Activated T-helper 1 cell treated with Interleukin-2 at 50 U/mL for 16 hours (primary cell): ENCODE measurements around the gene PFKFB4.

Experiments
- DNase-seq: peaks from one replicate; pipeline ENCODE4 v3.0.0-alpha.2; 2020; ENCODE audit warnings: low read depth

PFKFB4 gene

DNA sequence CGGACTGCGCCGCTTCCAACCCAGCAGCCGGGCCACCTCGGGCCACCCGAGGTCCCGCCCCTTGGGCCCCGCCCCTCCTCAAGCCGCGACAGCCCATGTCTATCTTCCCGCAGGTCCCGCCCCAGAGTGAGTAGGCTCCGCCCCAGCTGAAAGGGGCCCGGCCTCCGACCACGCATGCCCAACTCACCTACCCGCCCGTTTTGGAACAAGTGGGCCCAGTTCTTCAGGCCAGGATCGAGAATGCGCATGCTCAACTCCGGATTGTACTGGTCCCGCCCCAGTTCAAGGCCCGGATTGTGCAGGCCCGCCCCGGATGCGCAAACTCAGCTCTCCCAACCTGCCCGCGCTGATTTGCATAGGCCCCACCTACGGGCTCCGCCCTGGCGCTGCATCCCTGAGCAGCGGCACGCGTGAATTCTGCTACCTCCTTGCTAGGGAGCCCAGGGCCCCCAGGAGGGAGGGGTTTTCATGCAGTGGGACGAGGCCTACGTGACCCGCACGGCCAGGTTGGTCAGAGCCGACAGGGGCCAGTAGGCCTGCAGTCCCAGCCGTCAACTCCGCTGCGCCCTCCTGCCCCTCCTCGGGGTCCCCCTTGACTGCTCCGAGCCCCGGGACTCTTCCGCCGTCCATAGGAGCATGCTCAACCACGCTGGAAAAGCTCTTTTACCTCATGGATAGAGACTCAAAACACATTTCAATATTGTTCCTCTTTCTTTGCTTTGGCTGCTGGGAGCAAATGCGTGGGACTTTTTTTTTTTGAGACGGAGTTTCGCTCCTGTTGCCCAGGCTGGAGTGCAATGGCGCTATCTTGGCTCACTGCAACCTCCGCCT, at the start of gene PFKFB4:
TSS of gene PFKFB4 (minus strand) at position 8 of the 831 bp plus-strand sequence. CDS start 26 bp downstream, outside the sequence.
- DNase-seq: peak; percentile 97

DNA sequence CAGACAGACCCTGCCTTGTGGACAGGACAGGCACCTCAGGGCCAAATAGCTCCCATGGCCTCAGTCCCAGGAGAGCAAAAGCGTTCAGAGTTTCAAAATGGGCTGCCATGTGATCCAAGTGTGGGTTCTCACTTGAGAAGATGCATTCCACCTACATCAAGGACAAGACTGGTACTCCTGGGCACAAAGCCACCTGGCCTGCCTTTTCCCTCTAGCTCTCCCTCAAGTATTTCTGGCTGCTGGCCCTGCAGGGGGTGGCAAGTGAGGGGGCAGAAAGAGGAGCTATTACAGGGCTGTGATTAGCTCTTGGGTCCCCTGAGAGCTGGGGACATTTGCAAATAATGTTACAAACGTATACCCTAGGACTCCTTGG, 45.0 kb upstream of the PFKFB4 start:
- DNase-seq: no peak

DNA sequence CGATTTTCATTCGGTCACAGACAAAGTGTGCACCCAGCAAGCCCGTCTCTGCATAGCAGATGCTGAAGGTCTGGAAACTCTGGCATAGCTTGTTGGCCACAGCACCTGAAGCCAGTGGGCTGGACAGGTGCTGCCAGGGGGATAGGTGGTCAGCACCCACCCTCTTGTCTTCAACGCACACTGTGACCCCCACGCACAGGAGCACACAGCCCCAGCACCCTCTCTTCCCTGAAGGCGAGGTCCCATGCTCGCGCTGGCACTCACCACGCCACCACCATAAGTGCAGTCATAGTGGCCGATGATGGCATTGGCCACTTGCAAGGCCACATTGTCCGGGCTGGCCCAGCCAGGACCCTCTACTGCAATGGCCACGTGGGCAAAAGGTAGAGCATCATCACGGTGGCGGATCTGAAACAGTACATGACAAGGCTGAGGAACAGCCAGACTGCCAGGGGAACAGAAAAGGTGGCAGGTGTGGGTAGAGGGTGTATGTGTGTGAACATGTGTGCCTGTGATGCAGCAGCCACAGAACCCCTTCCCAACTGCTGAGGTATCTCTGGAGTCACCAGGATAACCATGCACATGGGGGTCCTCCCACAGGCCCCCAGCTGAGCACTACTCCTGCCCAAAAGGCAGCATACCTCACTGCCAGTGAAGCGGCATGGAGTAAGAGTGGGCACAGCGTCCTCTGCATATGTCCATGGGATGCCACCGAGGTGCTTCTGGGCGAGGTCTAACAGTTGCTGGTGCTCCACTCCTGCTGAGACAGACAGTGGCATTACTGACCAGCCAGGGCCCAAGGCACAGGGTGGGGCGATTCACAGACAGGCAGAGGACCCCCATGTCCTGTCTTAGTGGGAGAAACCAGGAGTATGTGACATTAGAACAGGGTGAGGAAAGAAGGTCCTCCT, 44.4 kb upstream of the PFKFB4 start:
- DNase-seq: no peak

DNA sequence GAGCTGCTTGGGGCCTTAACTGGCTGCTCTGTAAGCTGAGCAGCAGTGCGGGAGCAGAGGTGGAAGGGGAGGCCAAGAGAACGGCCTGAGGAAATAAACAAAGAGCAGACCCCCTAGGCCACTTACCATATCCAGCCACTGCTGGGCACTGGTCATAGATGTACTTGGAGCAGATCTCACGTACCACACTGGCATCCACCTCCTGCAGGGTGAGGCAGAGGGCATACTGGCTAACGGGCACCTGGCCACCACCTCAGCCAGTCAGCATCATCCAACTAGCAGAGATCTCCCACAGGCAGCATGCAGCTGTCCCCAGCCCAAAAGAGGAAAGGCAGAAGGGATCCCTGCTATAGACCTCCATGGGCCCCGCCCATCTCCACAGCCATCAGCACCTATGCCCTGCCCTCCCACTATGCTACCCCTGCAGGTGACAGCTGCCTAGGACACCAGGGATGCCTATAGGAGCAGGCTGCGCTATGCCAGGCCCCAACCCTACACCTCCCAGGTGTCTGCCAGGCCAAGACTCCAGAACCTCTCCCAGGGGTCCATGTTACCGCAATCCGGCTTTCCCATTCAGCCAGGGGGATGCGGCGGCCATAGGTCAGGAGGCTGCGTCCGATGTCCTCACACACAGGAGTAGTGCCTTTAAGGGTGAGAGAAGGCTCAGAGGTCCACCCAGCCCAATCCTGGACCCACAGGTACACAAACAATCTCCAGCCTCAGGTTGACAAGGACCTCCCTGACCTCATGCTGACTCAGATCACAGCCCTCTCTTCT, 43.1 kb upstream of the PFKFB4 start:
- no peak for DNase-seq

DNA sequence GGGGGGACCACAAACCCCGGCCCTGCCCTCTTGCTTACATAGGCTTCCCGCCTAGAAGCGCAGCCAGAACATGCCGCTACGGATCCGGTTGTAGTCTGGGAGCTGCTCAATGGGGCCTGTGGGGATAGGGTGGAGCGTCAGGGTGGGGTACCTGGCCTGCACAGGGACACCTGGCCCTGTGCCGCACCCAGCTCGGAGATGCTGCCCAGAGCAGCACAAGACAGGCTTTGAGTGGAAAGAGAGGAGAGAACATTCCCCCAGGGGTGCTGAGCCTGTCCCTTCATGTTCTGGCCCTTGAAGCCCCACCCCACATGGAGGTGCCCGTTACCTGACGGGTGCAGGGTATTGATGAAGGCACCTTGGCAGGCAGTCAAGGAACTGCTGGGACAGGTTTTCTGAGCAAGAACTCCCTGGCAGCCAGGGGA, 42.5 kb upstream of the PFKFB4 start:
- DNase-seq: no peak

DNA sequence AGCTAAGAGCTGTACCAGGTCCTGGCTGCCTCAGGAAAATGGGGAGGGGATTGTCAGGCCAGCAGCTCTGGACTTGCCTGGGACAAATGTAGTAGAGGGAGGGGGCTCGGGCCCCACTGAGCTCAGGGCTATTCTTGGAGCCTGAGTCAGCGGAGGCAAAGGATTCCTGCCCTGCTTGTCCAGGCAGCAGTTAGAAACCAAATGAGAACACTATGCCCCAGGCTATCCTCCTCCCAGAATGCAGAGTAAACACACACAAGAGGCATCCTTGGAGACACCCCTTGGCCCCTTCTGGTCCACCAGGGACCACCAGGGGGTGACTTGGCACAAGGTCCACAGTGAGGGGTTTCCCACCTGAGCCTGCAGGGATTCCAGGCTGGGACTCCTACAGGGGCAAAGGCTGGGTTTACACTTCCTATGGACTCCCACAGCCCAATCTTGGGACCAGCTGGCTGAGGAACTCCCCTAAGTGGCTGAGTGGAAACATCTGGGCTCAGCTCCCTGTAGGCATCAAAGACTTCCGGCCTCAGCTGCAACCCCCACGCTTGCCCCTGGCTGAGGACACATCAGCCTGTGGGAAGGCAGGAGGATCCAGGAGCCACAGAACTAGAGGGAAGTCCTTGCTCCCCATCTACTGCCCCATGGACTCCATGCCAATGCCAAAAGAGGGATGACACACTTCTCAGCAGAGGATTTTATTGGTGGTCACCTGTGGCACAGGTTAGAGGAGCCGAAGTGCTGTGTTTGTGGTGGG, 41.9 kb upstream of the PFKFB4 start:
- DNase-seq: no peak

DNA sequence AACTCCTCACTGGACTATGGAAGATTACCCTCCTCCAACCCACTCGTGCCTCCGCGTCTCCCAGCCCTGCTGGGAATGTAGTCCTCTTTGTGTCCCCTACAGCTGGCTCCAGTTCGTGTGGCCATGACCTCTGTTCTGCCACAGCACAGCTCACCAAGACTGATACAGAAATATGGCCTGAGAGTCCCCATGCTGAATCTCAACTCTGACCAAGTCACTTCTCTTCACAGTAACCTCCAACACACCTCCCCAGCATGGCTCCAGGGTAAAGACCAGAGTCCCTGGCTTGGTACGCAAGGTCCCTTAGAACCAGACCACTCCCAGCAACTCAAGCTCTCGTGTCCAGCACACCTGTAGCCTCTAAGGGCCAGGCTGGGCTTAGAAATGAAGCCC, 40.8 kb upstream of the PFKFB4 start:
- no peak for DNase-seq

DNA sequence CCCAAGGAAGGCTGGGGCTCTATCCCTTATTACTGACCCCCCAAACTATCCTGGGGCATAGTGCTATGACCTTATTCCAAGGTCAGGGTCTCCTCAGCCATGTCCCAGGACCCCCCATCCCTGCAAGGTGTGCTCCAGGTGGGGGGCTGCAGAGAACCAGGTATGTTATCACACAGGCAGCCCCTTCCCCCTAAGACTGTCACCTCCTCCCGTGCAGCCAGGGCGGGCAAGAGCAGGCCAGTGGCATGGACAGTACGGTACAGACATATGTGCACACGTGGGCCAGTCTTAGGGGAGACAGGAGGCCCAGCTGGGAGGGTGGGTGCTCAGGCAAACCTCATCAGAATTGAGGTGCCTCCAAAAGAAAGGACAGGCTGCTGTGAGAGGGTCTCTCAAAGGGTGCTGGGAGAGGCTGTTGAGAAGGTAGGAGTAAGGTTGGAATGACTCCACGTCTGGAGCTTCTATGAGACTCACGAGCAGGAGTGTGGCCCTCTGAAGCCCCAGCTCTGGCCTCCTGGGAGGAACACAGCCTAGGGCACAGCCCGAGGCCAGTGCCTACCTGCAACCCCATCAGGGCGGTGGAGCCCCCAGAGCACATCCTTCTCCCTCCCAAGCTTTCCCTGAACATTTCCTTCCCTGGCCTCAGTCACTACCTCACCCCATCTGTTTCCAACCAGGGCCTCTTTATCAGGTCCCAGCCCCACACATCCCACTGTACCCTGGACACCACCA, 40.2 kb upstream of the PFKFB4 start:
- no peak for DNase-seq

DNA sequence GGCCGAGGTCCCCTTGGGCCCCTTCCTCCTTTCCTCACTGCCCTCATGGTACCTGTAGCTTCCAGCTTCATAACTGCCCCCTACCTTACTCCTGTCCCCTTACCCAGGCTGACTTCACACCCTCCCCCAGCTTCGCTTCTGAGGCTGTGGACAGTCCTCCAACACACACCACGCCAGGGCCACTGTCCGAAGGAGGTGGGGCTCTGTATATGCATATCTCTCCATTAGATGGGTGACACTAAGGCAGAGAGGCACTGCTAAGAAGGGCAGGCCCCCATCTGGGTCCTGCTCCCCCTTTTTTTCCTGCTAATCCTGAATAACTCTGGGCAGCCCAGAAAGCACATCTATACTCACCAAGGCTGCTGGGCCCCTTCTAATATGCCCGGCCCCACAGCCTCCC, 39.6 kb upstream of the PFKFB4 start:
- DNase-seq: no peak

DNA sequence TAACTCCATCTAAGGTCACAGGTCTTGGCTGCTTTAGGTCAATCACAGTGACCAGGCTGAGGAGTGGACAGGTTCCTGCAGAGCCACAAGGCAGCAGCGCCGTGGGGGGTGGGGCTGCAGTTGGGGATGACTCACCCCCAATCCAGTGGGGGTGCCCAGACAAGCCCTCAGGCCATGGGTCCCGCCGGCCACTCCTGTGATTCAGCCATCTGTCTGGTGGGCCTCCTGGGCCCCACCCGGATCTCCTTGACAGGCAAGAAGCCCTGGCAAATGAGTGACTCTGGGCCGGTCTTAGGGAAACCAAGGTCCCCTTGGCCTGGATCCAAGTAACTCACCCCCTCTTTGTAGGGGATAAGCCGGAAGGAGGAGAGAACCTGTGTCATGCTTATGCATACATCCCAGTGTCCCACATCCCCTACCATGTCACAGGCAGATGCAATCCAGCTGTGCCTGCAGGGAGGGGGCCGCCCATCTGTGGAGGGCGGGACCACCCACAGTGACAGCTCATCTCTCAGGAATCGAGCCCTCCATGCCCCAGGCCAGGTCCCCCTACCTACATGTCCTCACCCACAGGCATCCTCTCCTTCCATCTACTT, 39.0 kb upstream of the PFKFB4 start:
- no peak for DNase-seq

DNA sequence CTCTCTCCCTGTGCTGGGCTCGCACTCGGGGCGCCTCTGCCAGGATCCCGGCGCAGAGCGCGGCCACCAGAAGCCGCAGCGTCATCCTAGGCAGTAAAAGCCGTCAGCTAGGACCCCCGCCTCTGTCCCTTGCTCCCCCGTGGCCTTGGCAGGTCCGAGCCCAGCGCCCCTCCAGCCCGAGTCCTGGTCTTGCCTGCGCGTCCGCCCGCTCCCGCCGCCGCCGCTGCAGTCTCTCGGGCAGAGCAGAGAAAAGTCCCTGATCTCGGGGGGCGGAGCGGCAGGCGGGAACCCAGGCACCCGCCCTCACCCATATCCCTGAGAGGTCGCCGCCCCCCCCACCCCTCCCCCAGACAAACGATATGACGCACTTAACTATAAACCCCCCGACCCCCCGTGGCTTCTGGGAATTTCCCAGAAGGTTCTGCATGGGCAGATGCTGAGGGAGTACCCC, 38.5 kb upstream of the PFKFB4 start, which contains the start of gene COL7A1:
TSS of gene COL7A1 (minus strand) at position 255 of the 451 bp plus-strand sequence. CDS start at position 85, 170 bp downstream.
- DNase-seq: no peak

DNA sequence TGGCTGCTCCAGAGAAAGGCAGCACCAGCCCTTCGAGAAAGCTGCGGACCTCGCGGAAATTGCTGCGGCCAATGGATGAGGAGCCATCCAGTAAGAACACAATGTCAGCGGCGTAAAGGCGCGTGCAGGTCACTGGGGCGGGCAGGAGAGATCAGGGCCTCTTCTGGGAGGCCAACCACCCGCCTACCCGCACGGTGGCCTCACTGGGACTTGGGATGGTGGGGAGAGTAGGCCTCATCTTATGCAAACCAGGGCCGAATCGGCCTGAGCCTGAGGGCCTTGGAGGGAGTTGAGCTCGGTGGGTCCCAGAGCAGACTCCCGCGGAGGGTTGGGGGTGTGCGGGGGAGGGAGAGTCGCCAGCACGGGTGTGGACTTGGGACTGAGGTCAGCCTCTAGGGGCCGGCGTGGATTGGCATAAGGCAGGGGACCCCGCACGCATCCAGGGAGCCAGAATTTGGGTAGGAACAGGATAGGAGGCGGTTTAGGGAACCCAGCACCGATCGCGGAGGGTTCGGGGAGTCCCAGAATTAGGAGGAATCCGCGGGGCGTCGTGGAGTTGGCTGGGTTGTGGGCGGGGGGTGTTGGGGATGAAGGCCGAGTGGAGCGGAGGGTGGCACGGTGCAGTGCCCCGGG, 37.9 kb upstream of the PFKFB4 start:
- DNase-seq: no peak

DNA sequence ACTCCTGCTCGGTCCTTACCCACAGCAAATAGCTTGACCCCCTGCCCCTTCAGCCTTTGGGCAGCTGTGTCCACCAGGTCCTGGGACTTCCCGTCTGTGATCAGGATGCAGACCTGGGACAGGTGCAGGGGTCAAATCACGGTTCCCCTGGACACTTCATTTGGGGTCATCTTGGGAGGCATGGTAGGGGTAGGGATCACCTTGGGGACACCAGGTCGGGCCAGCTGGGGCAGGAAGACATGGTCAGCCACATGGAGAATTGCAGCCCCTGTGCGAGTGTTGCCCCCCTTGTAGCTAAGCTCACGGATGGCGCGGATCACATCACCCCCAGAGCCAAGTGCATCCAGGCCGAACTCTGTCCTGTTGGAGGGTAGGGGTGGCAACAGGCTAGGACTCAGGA, 36.7 kb upstream of the PFKFB4 start:
- DNase-seq: no peak

DNA sequence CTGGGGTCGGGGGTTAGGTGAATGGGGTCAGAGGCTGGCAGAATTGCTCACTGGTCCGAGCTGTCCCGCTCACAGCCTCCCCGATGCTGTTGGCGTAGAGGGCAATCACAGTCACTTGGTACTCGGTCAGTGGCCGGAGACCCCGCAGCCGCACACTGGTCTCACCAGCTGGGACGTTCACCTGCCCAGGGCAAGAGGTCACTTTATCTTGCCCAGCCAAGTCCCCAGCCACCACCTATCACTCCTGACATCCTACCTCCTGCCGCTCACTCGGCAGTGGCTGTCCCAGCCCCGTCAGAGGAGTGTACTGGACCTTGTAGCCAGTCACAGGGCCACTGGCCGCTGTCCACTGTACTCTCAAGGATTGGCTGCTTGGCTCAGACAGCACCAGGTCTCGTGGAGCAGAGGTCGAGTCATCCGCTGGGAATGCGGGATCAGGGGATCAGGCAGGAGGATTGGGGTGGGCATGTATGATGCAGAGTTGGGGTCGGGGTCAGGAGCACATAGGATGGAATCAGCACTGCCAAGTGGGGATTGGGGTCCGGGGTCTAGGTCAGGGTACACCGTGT, 36.0 kb upstream of the PFKFB4 start:
- no peak for DNase-seq

DNA sequence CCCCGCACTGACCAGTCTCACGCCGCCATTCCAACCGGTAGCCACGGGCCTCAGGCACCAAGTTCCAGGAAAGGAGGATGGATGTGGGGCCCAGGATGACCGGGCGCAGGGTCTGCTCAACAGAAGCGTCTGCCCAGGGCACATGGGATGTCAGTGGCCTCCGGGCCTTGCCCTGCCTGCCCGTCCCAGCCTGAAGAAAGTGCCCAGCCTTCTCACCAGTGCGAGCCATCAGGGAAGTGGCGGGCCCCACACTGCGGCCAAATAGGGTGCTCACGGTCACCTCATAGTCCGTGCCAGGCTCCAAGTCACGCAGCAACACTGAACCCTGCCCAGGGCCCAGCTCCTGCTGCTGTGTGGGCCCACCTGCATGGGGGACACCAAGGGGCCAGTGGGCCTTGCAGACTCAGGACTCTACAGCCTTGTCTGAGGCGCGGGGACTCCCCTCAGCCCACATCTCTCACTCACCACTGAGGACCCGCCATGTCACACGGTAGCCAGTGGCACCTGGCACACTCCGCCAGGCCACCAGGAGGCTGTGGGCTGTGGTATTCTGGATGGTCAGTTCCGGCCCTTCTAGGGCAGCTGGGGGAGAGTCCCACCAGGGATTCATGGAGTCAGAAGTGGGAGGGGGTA, 35.4 kb upstream of the PFKFB4 start:
- DNase-seq: no peak

DNA sequence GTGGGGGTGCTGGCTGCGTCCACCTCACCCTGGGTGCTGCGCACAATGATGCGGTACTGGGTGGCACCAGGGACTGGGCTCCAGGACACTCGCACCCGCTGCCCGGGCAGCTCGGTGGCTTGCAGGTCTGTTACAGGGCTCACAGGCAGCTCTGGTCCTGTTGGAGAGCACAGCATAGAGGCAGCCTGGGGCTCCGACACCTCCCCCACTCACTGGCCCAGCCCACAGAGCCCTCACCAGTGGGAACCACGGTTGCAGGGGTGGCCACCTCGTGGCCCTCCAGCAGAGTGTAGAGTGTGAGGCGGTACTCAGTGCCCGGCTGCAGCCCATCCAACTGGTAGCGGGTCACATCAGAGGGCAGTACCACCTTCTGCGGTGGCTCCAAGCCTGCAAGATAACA, 34.8 kb upstream of the PFKFB4 start:
- DNase-seq: no peak

DNA sequence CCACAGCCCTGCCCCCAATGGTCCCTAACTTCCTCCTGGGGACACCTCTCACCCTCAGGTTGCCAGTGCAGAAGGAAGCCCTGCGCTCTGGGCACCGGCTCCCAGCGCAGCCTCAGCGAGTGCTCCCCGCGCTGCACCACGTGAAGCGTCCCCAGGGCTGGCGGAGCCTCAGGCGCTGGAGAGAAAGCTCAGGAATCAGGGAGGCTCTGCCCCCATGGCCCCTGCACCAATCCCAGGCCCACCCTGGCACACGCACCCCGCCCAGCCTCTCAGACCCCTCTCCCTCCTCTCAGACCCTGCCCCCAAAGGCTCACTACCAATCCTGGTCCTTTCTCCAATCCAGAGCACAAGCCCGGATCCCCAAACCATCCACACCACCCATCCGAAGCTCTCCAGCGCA, 31.6 kb upstream of the PFKFB4 start:
- DNase-seq: no peak

DNA sequence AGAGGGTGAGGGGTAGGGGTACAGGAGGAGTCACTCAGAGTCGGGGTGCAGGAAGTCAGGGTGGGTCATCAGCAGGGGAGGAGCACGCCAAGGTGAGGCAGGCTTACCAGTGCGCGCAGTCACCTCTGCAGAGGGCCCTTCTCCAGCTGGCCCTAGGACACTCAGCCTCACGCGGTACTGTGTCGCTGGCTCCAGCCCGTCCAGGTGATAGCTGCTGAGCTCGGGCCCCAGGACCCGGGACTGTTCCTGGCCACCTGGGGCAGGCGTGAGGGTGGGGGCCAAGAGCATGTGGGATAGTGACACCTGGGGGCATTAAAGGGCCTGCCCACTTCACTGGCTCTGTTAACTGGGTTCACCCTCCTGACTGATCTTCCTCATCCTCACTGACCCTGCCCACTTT, 31.1 kb upstream of the PFKFB4 start:
- no peak for DNase-seq

DNA sequence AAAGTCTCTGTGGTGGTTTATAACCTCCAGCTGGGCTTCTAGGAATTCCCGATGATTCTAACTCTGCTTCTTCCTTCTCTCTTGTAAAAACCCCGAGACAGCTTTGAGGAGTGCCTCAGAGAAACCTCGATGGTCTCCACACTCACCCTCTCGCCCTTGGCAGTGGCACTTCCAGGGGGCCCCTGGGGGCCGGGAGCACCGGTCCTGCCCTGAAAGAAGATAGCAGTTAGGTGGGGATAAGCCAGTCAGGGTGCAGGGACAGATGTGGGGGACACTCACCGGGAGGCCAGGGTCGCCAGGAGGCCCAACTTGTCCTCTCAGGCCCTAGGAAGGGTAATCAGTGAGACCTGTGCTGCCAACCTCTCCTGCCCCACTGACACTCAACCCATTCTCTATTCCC, 28.8 kb upstream of the PFKFB4 start:
- no peak for DNase-seq
